ENCODE measurements around the gene FRAT1. TPM values are rescaled to one million over a fixed set of nuclear protein-coding genes. Genes with fewer than 3 reads are reported as not detected.

The FRAT1 gene
- total and polyA plus RNA-seq, 2 of the 8 experiments (the other 6 are each of a cell fraction or from before 2014, with no cell fraction given) = 1.9 to 5.2 TPM

DNA sequence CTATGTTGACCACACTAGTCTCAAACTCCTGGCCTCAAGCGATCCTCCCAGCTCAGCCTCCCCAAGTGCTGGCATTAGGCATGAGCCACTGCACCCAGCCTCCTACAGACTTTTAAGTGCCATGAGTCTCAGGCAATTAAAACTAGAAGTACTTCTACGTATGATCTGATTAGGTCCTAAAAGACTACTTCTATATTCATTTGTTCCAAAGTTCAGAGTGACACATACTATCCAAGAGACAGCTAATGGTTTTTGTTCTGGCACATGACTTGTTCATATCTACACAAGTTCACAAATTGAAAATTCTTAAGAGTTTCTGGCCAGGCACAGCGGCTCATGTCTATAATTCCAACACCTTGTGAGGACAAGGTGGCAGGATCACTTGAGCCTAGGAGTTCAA lies 38.3 kb upstream of the FRAT1 start:
- H2BK12ac ChIP-seq (ENCODE audit: low read depth, low read length) = no peak overlapping the region
- H3K18ac ChIP-seq (ENCODE audit: extremely low read depth, low read length) = no peak overlapping the region
- no peak overlapping the region for H3K56ac ChIP-seq (replicated peaks; ENCODE audit: insufficient read length, low read depth, low read length)
- FAIRE-seq (no peak), DNase-seq (ENCODE audit: low read depth in 1 of 2, low spot score in 2 of 2) (no peak)
- CTCF ChIA-PET (ENCODE audit: partially characterized antibody) = interaction anchor here (0.7 to 3.9 kb wide), 6 partner anchors 9 to 70 kb away, joined by 3 to 17 read pairs (median 3); no protein-coding TSS in a partner anchor
- no peak overlapping the region for H2BK20ac ChIP-seq (ENCODE audit: low read length)
- no peak overlapping the region for H3K9ac ChIP-seq (replicated peaks in 1 of 4; ENCODE audit: extremely low read depth in 1 of 4, low read depth in 3 of 4, low read length in 3 of 4)
- H3K27me3 ChIP-seq (replicated peaks in 1 of 4; ENCODE audit: control insufficient read depth in 3 of 4, extremely low read depth in 1 of 4, insufficient read depth in 3 of 4, low read length in 3 of 4) = no peaks in the 10 kb centered on the region
- no peak overlapping the region for H3K23ac ChIP-seq (ENCODE audit: insufficient read length)
- WGBS, 2 experiments (ENCODE audit: extremely low coverage in 1 of 2, insufficient coverage in 1 of 2, insufficient read length in 1 of 2, insufficient replicate concordance in 2 of 2, low coverage in 1 of 2, low lambda C conversion rate in 2 of 2, missing lambda C conversion rate in 1 of 2) = 89% methylated on average over 3 of the region's 3 CpGs; no CpG with 5 or more reads in 1 of the 2 experiments
- H3K4me1 ChIP-seq (replicated peaks in 1 of 4; ENCODE audit: control insufficient read depth in 3 of 4, insufficient read depth in 4 of 4, low read length in 3 of 4) = no peaks in the 10 kb centered on the region
- H4K5ac ChIP-seq (ENCODE audit: insufficient read length, low read depth, low read length) = no peak overlapping the region
- H2BK5ac ChIP-seq (ENCODE audit: low read depth, low read length) = no peak overlapping the region
- H2AK5ac ChIP-seq (ENCODE audit: low read depth, low read length) = no peak overlapping the region
- no peaks in the 10 kb centered on the region for H3K23me2 ChIP-seq (ENCODE audit: low read depth, low read length)
- H3K4me2 ChIP-seq (ENCODE audit: insufficient read depth in 1 of 2, low read depth in 2 of 2, low read length in 2 of 2) = no peak overlapping the region
- POLR2A ChIA-PET (ENCODE audit: partially characterized antibody) = no interaction called here
- H3K4ac ChIP-seq (replicated peaks; ENCODE audit: insufficient read length, low read depth, low read length) = no peak overlapping the region
- H4K91ac ChIP-seq (replicated peaks; ENCODE audit: insufficient read length, low read length) = no peak overlapping the region
- no peak overlapping the region for H3K27ac ChIP-seq (ENCODE audit: low read depth, low read length)
- no peak overlapping the region for H4K8ac ChIP-seq (ENCODE audit: extremely low read depth, insufficient read depth, low read length)
- no peaks in the 10 kb centered on the region; the same call in 1 of the 2 replicates for H3K79me1 ChIP-seq (ENCODE audit: low read depth, low read length)
- TF ChIP-seq SP2 (IDR thresholded peaks at IDR 0.05; ENCODE audit: low read length) = no peak
- TF ChIP-seq, protein P1, sequence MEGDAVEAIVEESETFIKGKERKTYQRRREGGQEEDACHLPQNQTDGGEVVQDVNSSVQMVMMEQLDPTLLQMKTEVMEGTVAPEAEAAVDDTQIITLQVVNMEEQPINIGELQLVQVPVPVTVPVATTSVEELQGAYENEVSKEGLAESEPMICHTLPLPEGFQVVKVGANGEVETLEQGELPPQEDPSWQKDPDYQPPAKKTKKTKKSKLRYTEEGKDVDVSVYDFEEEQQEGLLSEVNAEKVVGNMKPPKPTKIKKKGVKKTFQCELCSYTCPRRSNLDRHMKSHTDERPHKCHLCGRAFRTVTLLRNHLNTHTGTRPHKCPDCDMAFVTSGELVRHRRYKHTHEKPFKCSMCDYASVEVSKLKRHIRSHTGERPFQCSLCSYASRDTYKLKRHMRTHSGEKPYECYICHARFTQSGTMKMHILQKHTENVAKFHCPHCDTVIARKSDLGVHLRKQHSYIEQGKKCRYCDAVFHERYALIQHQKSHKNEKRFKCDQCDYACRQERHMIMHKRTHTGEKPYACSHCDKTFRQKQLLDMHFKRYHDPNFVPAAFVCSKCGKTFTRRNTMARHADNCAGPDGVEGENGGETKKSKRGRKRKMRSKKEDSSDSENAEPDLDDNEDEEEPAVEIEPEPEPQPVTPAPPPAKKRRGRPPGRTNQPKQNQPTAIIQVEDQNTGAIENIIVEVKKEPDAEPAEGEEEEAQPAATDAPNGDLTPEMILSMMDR (IDR thresholded peaks at IDR 0.05; ENCODE audit: control extremely low read depth in 1 of 3, insufficient read depth in 1 of 3, low read depth in 1 of 3, low read length in 3 of 3) = no peak
- TF ChIP-seq EP300 (IDR thresholded peaks at IDR 0.05; ENCODE audit: borderline replicate concordance in 1 of 2, low read depth in 2 of 2, low read length in 2 of 2) = no peak
- no peak for TF ChIP-seq GTF2F1 (IDR thresholded peaks at IDR 0.05; ENCODE audit: borderline replicate concordance, low read depth, low read length)
- no peak for TF ChIP-seq TBP (IDR thresholded peaks at IDR 0.05; ENCODE audit: low read depth, low read length)
- TF ChIP-seq, protein P2, sequence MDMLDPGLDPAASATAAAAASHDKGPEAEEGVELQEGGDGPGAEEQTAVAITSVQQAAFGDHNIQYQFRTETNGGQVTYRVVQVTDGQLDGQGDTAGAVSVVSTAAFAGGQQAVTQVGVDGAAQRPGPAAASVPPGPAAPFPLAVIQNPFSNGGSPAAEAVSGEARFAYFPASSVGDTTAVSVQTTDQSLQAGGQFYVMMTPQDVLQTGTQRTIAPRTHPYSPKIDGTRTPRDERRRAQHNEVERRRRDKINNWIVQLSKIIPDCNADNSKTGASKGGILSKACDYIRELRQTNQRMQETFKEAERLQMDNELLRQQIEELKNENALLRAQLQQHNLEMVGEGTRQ (IDR thresholded peaks at IDR 0.05; ENCODE audit: low read length) = no peak
- TF ChIP-seq SRF (IDR thresholded peaks at IDR 0.05; ENCODE audit: low read depth, low read length) = no peak
- no peak for TF ChIP-seq JUND (IDR thresholded peaks at IDR 0.05; ENCODE audit: low read length)
- H2BK120ac ChIP-seq (replicated peaks; ENCODE audit: low read depth, low read length) = no peak overlapping the region
- peaks cover 0 to 21% of the 10 kb centered on the region in 2 experiments; a peak in 2 of 4 replicates for H3K79me2 ChIP-seq (ENCODE audit: control insufficient read depth in 1 of 2, insufficient read depth in 2 of 2, low read length in 2 of 2)
- no peaks in the 10 kb centered on the region for H3K36me3 ChIP-seq (ENCODE audit: control insufficient read depth in 2 of 4, insufficient read depth in 4 of 4, low read length in 3 of 4)
- H2AFZ ChIP-seq (ENCODE audit: low read length) = no peak overlapping the region
- no peak overlapping the region for H3K4me3 ChIP-seq (ENCODE audit: extremely low read depth in 1 of 4, insufficient read depth in 2 of 4, low read depth in 3 of 4, low read length in 4 of 4)
- no peak overlapping the region for H3K14ac ChIP-seq (ENCODE audit: insufficient read length)
- H3K9me3 ChIP-seq (ENCODE audit: insufficient read depth in 2 of 2, low read depth in 1 of 2, low read length in 1 of 2) = no peaks in the 10 kb centered on the region
- no peaks in the 10 kb centered on the region for H4K20me1 ChIP-seq (replicated peaks in 1 of 2; ENCODE audit: control insufficient read depth in 1 of 2, insufficient read depth in 2 of 2, low read length in 2 of 2)
- H2BK15ac ChIP-seq (ENCODE audit: low read length) = no peak overlapping the region

All from H1 (cell line).